ENCODE results near the gene ENOX1.

Gene ENOX1

GRCh38 chr13:43166644-43167457, 619.9 kb downstream of the ENOX1 start:
- DNase-seq (ENCODE audit: low read depth, low spot score) = no peak

More at GRCh38 chr13:43166644-43167457, 619.9 kb downstream of the ENOX1 start:
- in situ Hi-C loops (cut with HindIII; ENCODE audit: low sequenced_read_pairs) = no loop called here
- H3K4me3 ChIP-seq (ENCODE audit: low read depth, low read length) = no peak overlapping the region
- TF ChIP-seq CTCF (IDR thresholded peaks at IDR 0.05; ENCODE audit: low read depth, low read length) = no peak
